HepG2 (cell line): ENCODE measurements around the gene TMEM61.

Experiments
- CBFB ChIP-seq: sonication (generic); formaldehyde crosslinking; IDR thresholded peaks from 2 replicates; pipeline ENCODE4 v1.4.0; 2020; ENCODE audit warnings: missing genetic modification reagents
- MTF1 ChIP-seq: sonication (generic); formaldehyde crosslinking; IDR thresholded peaks from 2 replicates; pipeline ENCODE4 v1.5.0; 2020; ENCODE audit warnings: missing genetic modification reagents
- MXI1 ChIP-seq: IDR thresholded peaks from 3 replicates; pipeline ENCODE4 v1.6.1; 2012; ENCODE audit warnings: low read depth, low read length, inconsistent platforms, borderline replicate concordance
- SOX5 ChIP-seq: IDR thresholded peaks from 2 replicates; pipeline ENCODE4 v1.6.1; 2016; ENCODE audit warnings: borderline replicate concordance
- ZBTB1 ChIP-seq: sonication (generic); formaldehyde crosslinking; IDR thresholded peaks from 2 replicates; pipeline ENCODE4 v1.4.0; 2020; ENCODE audit warnings: missing genetic modification reagents, borderline replicate concordance
- ZNF678 ChIP-seq: sonication (generic); formaldehyde crosslinking; IDR thresholded peaks from 2 replicates; pipeline ENCODE4 v1.4.0; 2020; ENCODE audit warnings: mild to moderate bottlenecking, missing genetic modification reagents
- ZNF740 ChIP-seq: sonication (generic); formaldehyde crosslinking; IDR thresholded peaks from 2 replicates; pipeline ENCODE4 v1.4.0; 2020; ENCODE audit warnings: missing genetic modification reagents
- ZNF841 ChIP-seq: sonication (generic); formaldehyde crosslinking; IDR thresholded peaks from 2 replicates; pipeline ENCODE4 v1.8.1; 2023; ENCODE audit warnings: missing genetic modification reagents, borderline replicate concordance
- ZNF883 ChIP-seq: sonication (generic); formaldehyde crosslinking; IDR thresholded peaks from 2 replicates; pipeline ENCODE4 v1.5.1; 2020; ENCODE audit warnings: mild to moderate bottlenecking, missing genetic modification reagents; ENCODE audit errors: not compliant biosample characterization
- TF ChIP-seq, protein P1 (sequence below): sonication (generic); formaldehyde crosslinking; IDR thresholded peaks from 2 replicates; pipeline ENCODE4 v1.4.0; 2020; ENCODE audit warnings: missing genetic modification reagents, mild to moderate bottlenecking, borderline replicate concordance
- TF ChIP-seq, protein P2 (sequence below): sonication (generic); formaldehyde crosslinking; IDR thresholded peaks from 2 replicates; pipeline ENCODE4 v1.5.0; 2020; ENCODE audit warnings: mild to moderate bottlenecking, missing genetic modification reagents, moderate library complexity
- TF ChIP-seq, protein P3 (sequence below): sonication (generic); formaldehyde crosslinking; IDR thresholded peaks from 2 replicates; pipeline ENCODE4 v1.4.0; 2020; ENCODE audit warnings: low read depth, mild to moderate bottlenecking, missing genetic modification reagents

DNA sequence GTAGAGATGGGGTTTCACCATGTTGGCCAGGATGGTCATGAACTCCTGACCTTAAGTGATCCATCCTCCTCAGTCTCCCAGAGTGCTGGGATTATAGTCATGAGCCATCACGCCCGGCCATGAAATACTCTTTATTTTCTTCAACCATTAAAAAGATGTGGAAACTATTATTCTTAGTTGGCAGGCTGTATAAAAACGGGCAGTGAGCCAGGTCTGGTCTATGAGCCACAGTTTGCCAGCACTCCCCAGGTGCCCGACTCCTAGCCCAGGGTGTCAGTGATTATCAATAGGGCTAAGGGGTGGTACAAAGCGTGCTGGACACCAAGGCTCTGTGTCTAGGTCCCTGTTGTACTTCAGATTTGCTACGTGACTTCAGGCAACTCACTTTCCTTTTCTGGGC, 3.7 kb upstream of the TMEM61 start:
- TF ChIP-seq ZNF883 (no peak), SOX5 (CRISPR knock-in tag) (no peak), MTF1 (CRISPR knock-in tag) (no peak), ZNF841 (no peak), MXI1 (no peak), ZNF678 (CRISPR knock-in tag) (no peak), CBFB (CRISPR knock-in tag) (no peak), ZNF740 (CRISPR knock-in tag) (no peak), ZBTB1 (no peak)
- TF ChIP-seq, protein P1, sequence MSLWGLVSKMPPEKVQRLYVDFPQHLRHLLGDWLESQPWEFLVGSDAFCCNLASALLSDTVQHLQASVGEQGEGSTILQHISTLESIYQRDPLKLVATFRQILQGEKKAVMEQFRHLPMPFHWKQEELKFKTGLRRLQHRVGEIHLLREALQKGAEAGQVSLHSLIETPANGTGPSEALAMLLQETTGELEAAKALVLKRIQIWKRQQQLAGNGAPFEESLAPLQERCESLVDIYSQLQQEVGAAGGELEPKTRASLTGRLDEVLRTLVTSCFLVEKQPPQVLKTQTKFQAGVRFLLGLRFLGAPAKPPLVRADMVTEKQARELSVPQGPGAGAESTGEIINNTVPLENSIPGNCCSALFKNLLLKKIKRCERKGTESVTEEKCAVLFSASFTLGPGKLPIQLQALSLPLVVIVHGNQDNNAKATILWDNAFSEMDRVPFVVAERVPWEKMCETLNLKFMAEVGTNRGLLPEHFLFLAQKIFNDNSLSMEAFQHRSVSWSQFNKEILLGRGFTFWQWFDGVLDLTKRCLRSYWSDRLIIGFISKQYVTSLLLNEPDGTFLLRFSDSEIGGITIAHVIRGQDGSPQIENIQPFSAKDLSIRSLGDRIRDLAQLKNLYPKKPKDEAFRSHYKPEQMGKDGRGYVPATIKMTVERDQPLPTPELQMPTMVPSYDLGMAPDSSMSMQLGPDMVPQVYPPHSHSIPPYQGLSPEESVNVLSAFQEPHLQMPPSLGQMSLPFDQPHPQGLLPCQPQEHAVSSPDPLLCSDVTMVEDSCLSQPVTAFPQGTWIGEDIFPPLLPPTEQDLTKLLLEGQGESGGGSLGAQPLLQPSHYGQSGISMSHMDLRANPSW: no peak
- TF ChIP-seq, protein P2, sequence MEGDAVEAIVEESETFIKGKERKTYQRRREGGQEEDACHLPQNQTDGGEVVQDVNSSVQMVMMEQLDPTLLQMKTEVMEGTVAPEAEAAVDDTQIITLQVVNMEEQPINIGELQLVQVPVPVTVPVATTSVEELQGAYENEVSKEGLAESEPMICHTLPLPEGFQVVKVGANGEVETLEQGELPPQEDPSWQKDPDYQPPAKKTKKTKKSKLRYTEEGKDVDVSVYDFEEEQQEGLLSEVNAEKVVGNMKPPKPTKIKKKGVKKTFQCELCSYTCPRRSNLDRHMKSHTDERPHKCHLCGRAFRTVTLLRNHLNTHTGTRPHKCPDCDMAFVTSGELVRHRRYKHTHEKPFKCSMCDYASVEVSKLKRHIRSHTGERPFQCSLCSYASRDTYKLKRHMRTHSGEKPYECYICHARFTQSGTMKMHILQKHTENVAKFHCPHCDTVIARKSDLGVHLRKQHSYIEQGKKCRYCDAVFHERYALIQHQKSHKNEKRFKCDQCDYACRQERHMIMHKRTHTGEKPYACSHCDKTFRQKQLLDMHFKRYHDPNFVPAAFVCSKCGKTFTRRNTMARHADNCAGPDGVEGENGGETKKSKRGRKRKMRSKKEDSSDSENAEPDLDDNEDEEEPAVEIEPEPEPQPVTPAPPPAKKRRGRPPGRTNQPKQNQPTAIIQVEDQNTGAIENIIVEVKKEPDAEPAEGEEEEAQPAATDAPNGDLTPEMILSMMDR (CRISPR knock-in tag): no peak
- TF ChIP-seq, protein P3, sequence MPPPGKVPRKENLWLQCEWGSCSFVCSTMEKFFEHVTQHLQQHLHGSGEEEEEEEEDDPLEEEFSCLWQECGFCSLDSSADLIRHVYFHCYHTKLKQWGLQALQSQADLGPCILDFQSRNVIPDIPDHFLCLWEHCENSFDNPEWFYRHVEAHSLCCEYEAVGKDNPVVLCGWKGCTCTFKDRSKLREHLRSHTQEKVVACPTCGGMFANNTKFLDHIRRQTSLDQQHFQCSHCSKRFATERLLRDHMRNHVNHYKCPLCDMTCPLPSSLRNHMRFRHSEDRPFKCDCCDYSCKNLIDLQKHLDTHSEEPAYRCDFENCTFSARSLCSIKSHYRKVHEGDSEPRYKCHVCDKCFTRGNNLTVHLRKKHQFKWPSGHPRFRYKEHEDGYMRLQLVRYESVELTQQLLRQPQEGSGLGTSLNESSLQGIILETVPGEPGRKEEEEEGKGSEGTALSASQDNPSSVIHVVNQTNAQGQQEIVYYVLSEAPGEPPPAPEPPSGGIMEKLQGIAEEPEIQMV (CRISPR knock-in tag): no peak
